IMR-90 (cell line): ENCODE measurements around the gene ZGLP1.

Experiments
- CTCF ChIP-seq: conservative IDR thresholded peaks from 2 replicates; pipeline ENCODE4 v1.5.1; 2012; ENCODE audit warnings: mild to moderate bottlenecking, low read depth, low read length, improper control_type of control experiment
- ELK1 ChIP-seq: fragments of 150-350 bp; IDR thresholded peaks from 2 replicates; pipeline ENCODE4 v1.6.1; 2016; ENCODE audit warnings: low read depth, mild to moderate bottlenecking, low read length, moderate library complexity, borderline replicate concordance
- POLR2A ChIP-seq: IDR thresholded peaks from 2 replicates; pipeline ENCODE4 v1.6.1; 2012; ENCODE audit warnings: mild to moderate bottlenecking, low read depth, low read length

DNA sequence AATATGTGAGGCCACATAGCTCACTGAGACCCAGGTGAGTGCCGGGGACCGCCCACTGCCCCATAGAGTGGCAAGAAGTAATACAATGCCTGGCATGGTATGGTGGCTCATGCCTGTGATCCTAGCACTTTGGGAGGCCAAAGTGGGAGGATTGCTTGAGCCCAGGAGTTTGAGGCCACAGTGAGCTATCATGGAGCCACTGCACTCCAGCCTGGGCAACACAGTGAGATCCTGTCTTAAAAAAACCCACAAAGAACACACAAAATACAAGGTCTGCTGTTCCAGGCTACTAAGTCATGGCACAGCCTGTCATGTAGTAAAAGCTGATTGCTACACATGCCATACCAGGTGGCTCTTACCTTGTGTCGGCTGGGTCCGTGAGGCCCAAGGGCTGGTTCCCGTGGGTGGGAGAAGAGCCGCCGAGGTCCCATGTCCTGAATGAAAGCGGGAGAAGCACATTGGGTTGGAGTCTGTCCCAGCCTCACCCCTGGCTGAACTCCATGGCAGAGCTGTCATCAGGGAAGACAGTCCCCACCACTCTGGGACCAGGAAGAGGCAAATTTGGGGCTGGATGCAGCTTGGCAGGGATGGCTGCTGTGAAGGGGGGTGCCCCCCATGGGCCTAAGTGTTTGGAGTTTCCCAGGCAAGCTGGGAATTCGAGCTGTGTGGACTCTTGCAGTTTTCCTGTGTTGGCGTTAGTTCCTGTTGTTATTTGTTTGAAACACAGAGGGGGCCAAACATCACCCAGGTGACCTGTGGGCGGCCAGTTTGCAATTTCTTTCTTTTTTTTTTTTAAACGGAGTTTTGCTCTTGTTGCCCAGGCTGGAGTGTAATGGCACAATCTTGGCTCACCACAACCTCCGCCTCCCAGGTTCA is 9.4 kb upstream of the ZGLP1 start:
- TF ChIP-seq CTCF: no peak
- TF ChIP-seq POLR2A: no peak
- no peak for TF ChIP-seq ELK1
